ENCODE data around the gene TEX11.

DNA sequence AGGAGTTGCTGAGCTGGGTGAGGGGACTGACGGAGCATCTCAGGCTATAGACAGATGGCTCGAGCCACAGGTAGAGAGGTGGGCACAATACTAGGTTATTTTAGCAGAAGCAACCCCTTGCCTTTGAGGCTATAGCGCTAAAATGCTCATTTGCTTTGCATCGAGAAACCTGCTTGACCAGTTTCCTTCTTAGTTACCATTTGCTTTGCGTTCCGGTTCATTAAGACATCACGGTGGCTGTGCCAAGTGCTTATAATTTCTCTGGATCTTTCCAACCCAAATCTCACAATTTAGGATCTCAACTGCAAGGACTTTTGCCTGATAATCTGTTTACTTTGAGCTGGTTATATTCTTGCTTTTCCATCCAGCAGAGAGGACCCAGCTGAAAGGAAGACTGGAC is 423.0 kb downstream of the TEX11 start:
- TF ChIP-seq, protein P1, sequence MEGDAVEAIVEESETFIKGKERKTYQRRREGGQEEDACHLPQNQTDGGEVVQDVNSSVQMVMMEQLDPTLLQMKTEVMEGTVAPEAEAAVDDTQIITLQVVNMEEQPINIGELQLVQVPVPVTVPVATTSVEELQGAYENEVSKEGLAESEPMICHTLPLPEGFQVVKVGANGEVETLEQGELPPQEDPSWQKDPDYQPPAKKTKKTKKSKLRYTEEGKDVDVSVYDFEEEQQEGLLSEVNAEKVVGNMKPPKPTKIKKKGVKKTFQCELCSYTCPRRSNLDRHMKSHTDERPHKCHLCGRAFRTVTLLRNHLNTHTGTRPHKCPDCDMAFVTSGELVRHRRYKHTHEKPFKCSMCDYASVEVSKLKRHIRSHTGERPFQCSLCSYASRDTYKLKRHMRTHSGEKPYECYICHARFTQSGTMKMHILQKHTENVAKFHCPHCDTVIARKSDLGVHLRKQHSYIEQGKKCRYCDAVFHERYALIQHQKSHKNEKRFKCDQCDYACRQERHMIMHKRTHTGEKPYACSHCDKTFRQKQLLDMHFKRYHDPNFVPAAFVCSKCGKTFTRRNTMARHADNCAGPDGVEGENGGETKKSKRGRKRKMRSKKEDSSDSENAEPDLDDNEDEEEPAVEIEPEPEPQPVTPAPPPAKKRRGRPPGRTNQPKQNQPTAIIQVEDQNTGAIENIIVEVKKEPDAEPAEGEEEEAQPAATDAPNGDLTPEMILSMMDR (IDR thresholded peaks at IDR 0.05) = no peak
- TF ChIP-seq POLR2AphosphoS5 (IDR thresholded peaks at IDR 0.05) = no peak
